Trophoblast cell (in vitro differentiated cells and primary cell): ENCODE data around the gene DPEP2.

Experiments
- DNase-seq, 2 donors: peaks; one replicate each; pipeline ENCODE4 v3.0.0-alpha.2; 2016
- H2AFZ ChIP-seq: 2 replicates; pipeline ENCODE4 v1.6.1; 2013; ENCODE audit warnings: low read length, moderate library complexity, mild to moderate bottlenecking; ENCODE audit not compliant: insufficient read depth, poor library complexity
- H2AK5ac ChIP-seq: 2 replicates; pipeline ENCODE4 v1.6.1; 2013; ENCODE audit warnings: mild to moderate bottlenecking, low read length
- H2BK120ac ChIP-seq: 2 replicates; pipeline ENCODE4 v1.6.1; 2013; ENCODE audit warnings: low read length, mild to moderate bottlenecking, moderate library complexity; ENCODE audit not compliant: insufficient read depth, poor library complexity
- H2BK12ac ChIP-seq: 2 replicates; pipeline ENCODE4 v1.6.1; 2013; ENCODE audit warnings: mild to moderate bottlenecking, low read length, moderate library complexity
- H2BK5ac ChIP-seq: 2 replicates; pipeline ENCODE4 v1.6.1; 2013; ENCODE audit warnings: low read length, low read depth, moderate library complexity, mild to moderate bottlenecking; ENCODE audit not compliant: poor library complexity
- H3K14ac ChIP-seq: 2 replicates; pipeline ENCODE4 v1.6.1; 2013; ENCODE audit warnings: mild to moderate bottlenecking, low read length
- H3K18ac ChIP-seq: 2 replicates; pipeline ENCODE4 v1.6.1; 2013; ENCODE audit warnings: mild to moderate bottlenecking, low read length
- H3K23ac ChIP-seq: 2 replicates; pipeline ENCODE4 v1.6.1; 2013; ENCODE audit warnings: low read length
- H3K27ac ChIP-seq: 2 replicates; pipeline ENCODE4 v1.5.1; 2013; ENCODE audit warnings: low read depth, mild to moderate bottlenecking, inconsistent platforms, low read length, moderate library complexity
- H3K27me3 ChIP-seq: 2 replicates; pipeline ENCODE4 v1.6.1; 2013; ENCODE audit warnings: inconsistent platforms, mild to moderate bottlenecking, low read length, moderate library complexity; ENCODE audit not compliant: insufficient read depth
- H3K36me3 ChIP-seq, 2 experiments: 1 replicate in 1 of 2; 2 replicates in 1 of 2; pipeline ENCODE4 v1.6.1; 2013; ENCODE audit warnings: low read length in 2 of 2, mild to moderate bottlenecking in 2 of 2, moderate library complexity in 1 of 2; ENCODE audit not compliant: insufficient read depth in 2 of 2, control insufficient read depth in 1 of 2
- H3K4ac ChIP-seq: 2 replicates; pipeline ENCODE4 v1.6.1; 2013; ENCODE audit warnings: low read depth, mild to moderate bottlenecking, low read length, moderate library complexity
- H3K4me1 ChIP-seq, 2 experiments: 1 replicate in 1 of 2; 2 replicates in 1 of 2; pipeline ENCODE4 v1.6.1; 2013; ENCODE audit warnings: low read length in 2 of 2, mild to moderate bottlenecking in 2 of 2, moderate library complexity in 1 of 2; ENCODE audit not compliant: insufficient read depth in 2 of 2, control insufficient read depth in 1 of 2
- H3K4me2 ChIP-seq: 2 replicates; pipeline ENCODE4 v1.6.1; 2013; ENCODE audit warnings: inconsistent platforms, mild to moderate bottlenecking, low read length, moderate library complexity
- H3K4me3 ChIP-seq: 2 replicates; pipeline ENCODE4 v1.5.1; 2013; ENCODE audit warnings: mild to moderate bottlenecking, low read depth, low read length, inconsistent platforms
- H3K79me1 ChIP-seq: one replicate; pipeline ENCODE4 v1.6.1; 2013; ENCODE audit warnings: low read length
- H3K79me2 ChIP-seq: 2 replicates; pipeline ENCODE4 v1.6.1; 2013; ENCODE audit warnings: low read length, mild to moderate bottlenecking; ENCODE audit not compliant: control insufficient read depth, insufficient read depth, poor library complexity
- H3K9ac ChIP-seq: 2 replicates; pipeline ENCODE4 v1.6.1; 2013; ENCODE audit warnings: mild to moderate bottlenecking, low read length
- H3K9me3 ChIP-seq: 2 replicates; pipeline ENCODE4 v1.6.1; 2013; ENCODE audit warnings: low read depth, mild to moderate bottlenecking, control low read depth, inconsistent platforms, low read length; ENCODE audit not compliant: insufficient read depth
- H4K12ac ChIP-seq: 2 replicates; pipeline ENCODE4 v1.6.1; 2013; ENCODE audit warnings: low read depth, mild to moderate bottlenecking, low read length, moderate library complexity
- H4K8ac ChIP-seq: 2 replicates; pipeline ENCODE4 v1.6.1; 2013; ENCODE audit warnings: low read depth, mild to moderate bottlenecking, low read length, moderate library complexity
- H4K91ac ChIP-seq: one replicate; pipeline ENCODE4 v1.6.1; 2013; ENCODE audit warnings: low read depth, mild to moderate bottlenecking, low read length, moderate library complexity
- WGBS: extraction: QIAGEN DNeasy Blood & Tissue Kit; methylation state at CpG from one replicate; pipeline ENCODE4 v1.1.7; 2013; ENCODE audit warnings: missing lambda C conversion rate; ENCODE audit not compliant: insufficient read length, insufficient coverage; ENCODE audit errors: extremely low coverage; 5-methylcytosine and 5-hydroxymethylcytosine counted together

Gene DPEP2

GRCh38 chr16:67945392-67945933, 53.8 kb downstream of the DPEP2 start:
- H3K4me3 ChIP-seq: no peak overlapping the region
- H2BK12ac ChIP-seq: no peak overlapping the region
- peaks cover 6% of the 10 kb centered on the region for H3K9me3 ChIP-seq
- H3K36me3 ChIP-seq: peaks cover 92 to 94% of the 10 kb centered on the region in 2 experiments
- no peak for DNase-seq
- H3K27me3 ChIP-seq: no peaks in the 10 kb centered on the region
- H3K27ac ChIP-seq: no peak overlapping the region
- H2BK120ac ChIP-seq: no peak overlapping the region
- no peak overlapping the region for H4K12ac ChIP-seq
- no peak overlapping the region for H2AK5ac ChIP-seq
- no peak overlapping the region for H4K8ac ChIP-seq
- H3K79me1 ChIP-seq: no peaks in the 10 kb centered on the region
- H3K4me2 ChIP-seq: no peak overlapping the region
- no CpG with 5 or more reads among the region's 24 CpGs for WGBS
- H2BK5ac ChIP-seq: no peak overlapping the region
- H3K4ac ChIP-seq: no peak overlapping the region
- no peak overlapping the region for H4K91ac ChIP-seq
- no peaks in the 10 kb centered on the region for H3K79me2 ChIP-seq
- no peaks in the 10 kb centered on the region for H3K4me1 ChIP-seq
- no peak overlapping the region for H3K18ac ChIP-seq
- no peak overlapping the region for H3K14ac ChIP-seq
- no peak overlapping the region for H3K23ac ChIP-seq
- no peak overlapping the region for H3K9ac ChIP-seq
- H2AFZ ChIP-seq: no peak overlapping the region

- Histone ChIP-seq H3K9me3 (peaks cover 6% of the 10 kb centered on the region), H2BK12ac (no peak overlapping the region), H3K23ac (no peak overlapping the region), H4K8ac (no peak overlapping the region), H3K27me3 (no peaks in the 10 kb centered on the region), H3K9ac (no peak overlapping the region), H3K4me1 (no peaks in the 10 kb centered on the region), H3K4me3 (no peak overlapping the region), H2BK5ac (no peak overlapping the region), H3K79me1 (no peaks in the 10 kb centered on the region), H3K4ac (no peak overlapping the region), H4K12ac (no peak overlapping the region), H3K14ac (no peak overlapping the region), H2AK5ac (no peak overlapping the region), H3K36me3 (peaks cover 92 to 94% of the 10 kb centered on the region in 2 experiments), H3K27ac (no peak overlapping the region), H2AFZ (no peak overlapping the region), H2BK120ac (no peak overlapping the region), H4K91ac (no peak overlapping the region), H3K18ac (no peak overlapping the region), H3K4me2 (no peak overlapping the region), H3K79me2 (no peaks in the 10 kb centered on the region)
- no CpG with 5 or more reads among the region's 24 CpGs for WGBS
- DNase-seq: no peak
Measured at GRCh38 chr16:67944690-67945391, 54.4 kb downstream of the DPEP2 start.

- Histone ChIP-seq H3K23ac (no peak within 1 kb of the TSS), H3K4ac (no peak within 1 kb of the TSS), H4K8ac (no peak within 1 kb of the TSS), H2AFZ (no peak within 1 kb of the TSS), H3K9me3 (peaks cover 6% of the 10 kb centered on the region), H2BK5ac (no peak within 1 kb of the TSS), H3K27me3 (no peaks in the 10 kb centered on the region), H3K27ac (no peak within 1 kb of the TSS), H3K4me3 (no peak within 1 kb of the TSS), H3K14ac (no peak within 1 kb of the TSS), H4K12ac (no peak within 1 kb of the TSS), H4K91ac (no peak within 1 kb of the TSS), H3K79me2 (no peaks in the 10 kb centered on the region), H3K4me2 (no peak within 1 kb of the TSS), H3K18ac (no peak within 1 kb of the TSS), H2BK12ac (no peak within 1 kb of the TSS), H3K79me1 (no peaks in the 10 kb centered on the region), H3K36me3 (peaks cover 90 to 92% of the 10 kb centered on the region in 2 experiments), H3K4me1 (no peaks in the 10 kb centered on the region), H2BK120ac (no peak within 1 kb of the TSS), H3K9ac (no peak within 1 kb of the TSS), H2AK5ac (no peak within 1 kb of the TSS)
- no CpG with 5 or more reads among the region's 23 CpGs for WGBS
- no peak for DNase-seq
Measured at GRCh38 chr16:67943619-67944504, 55.4 kb downstream of the DPEP2 start, which contains the start of gene LCAT. LCAT (minus strand) TSS chr16:67944120; CDS start chr16:67944101, 19 bp downstream.

GRCh38 chr16:67943256-67943618, 56.0 kb downstream of the DPEP2 start:
- no CpG with 5 or more reads among the region's 6 CpGs for WGBS
- peaks cover 6% of the 10 kb centered on the region for H3K9me3 ChIP-seq
- no peak overlapping the region for H3K14ac ChIP-seq
- H4K91ac ChIP-seq: no peak overlapping the region
- H2BK12ac ChIP-seq: no peak overlapping the region
- H3K79me2 ChIP-seq: no peaks in the 10 kb centered on the region
- no peak for DNase-seq
- no peaks in the 10 kb centered on the region for H3K27me3 ChIP-seq
- H2BK120ac ChIP-seq: no peak overlapping the region
- H3K4me2 ChIP-seq: no peak overlapping the region
- H3K36me3 ChIP-seq: peaks cover 84 to 86% of the 10 kb centered on the region in 2 experiments
- H3K4me3 ChIP-seq: no peak overlapping the region
- no peak overlapping the region for H3K4ac ChIP-seq
- H2AK5ac ChIP-seq: no peak overlapping the region
- H3K23ac ChIP-seq: no peak overlapping the region
- H2BK5ac ChIP-seq: no peak overlapping the region
- H3K4me1 ChIP-seq: no peaks in the 10 kb centered on the region
- no peak overlapping the region for H2AFZ ChIP-seq
- no peak overlapping the region for H4K12ac ChIP-seq
- H3K79me1 ChIP-seq: no peaks in the 10 kb centered on the region
- no peak overlapping the region for H4K8ac ChIP-seq
- H3K27ac ChIP-seq: no peak overlapping the region
- no peak overlapping the region for H3K18ac ChIP-seq
- no peak overlapping the region for H3K9ac ChIP-seq
